ENCODE measurements around the gene NEU4.
A peak's percentile ranks its signal among the peaks of the same experiment; 100 is the strongest.
"Not testable (repeated sequence)": the region's sequence is repeated elsewhere in the genome, so short reads cannot be mapped to it uniquely, and the experiment has no call there.

NEU4 gene

GRCh38 chr2:241818943-241819270 is 9.9 kb downstream of the NEU4 start:
- Mint-ChIP-seq H3K27ac (peak overlapping the region in 1 of 3 experiments; percentile 40), H3K36me3 (ENCODE audit: low read depth) (peaks cover 9% of the 10 kb centered on the region), H3K27me3 (ENCODE audit: low read depth) (peaks cover 10% of the 10 kb centered on the region), H3K9me3 (peaks cover 8% of the 10 kb centered on the region), H3K4me3 (no peak overlapping the region), H3K4me1 (peaks cover 17% of the 10 kb centered on the region)
- no peak for TF ChIP-seq CTCF (IDR thresholded peaks at IDR 0.05; ENCODE audit: unreplicated experiment in 3 of 3)

- H3K4me3 Mint-ChIP-seq; H3K27ac Mint-ChIP-seq; H3K36me3 Mint-ChIP-seq (ENCODE audit: low read depth): not testable (repeated sequence)
- peaks cover 10% of the 10 kb centered on the region for H3K27me3 Mint-ChIP-seq (ENCODE audit: low read depth)
- H3K9me3 Mint-ChIP-seq: peaks cover 14% of the 10 kb centered on the region
- peaks cover 18% of the 10 kb centered on the region for H3K4me1 Mint-ChIP-seq
These were observed 11.1 kb downstream of the NEU4 start for GRCh38 chr2:241819947-241820624.

GRCh38 chr2:241820625-241821384 is 11.8 kb downstream of the NEU4 start:
- Mint-ChIP-seq H3K27ac (no peak overlapping the region), H3K9me3 (peaks cover 18% of the 10 kb centered on the region), H3K36me3 (ENCODE audit: low read depth) (peaks cover 9% of the 10 kb centered on the region), H3K27me3 (ENCODE audit: low read depth) (peaks cover 10% of the 10 kb centered on the region), H3K4me3 (no peak overlapping the region), H3K4me1 (peaks cover 18% of the 10 kb centered on the region)
- TF ChIP-seq CTCF (IDR thresholded peaks at IDR 0.05; ENCODE audit: unreplicated experiment in 3 of 3): no peak

- Mint-ChIP-seq H3K4me3 (no peak overlapping the region), H3K9me3 (peaks cover 26% of the 10 kb centered on the region), H3K4me1 (peaks cover 18% of the 10 kb centered on the region), H3K27me3 (ENCODE audit: low read depth) (peaks cover 13% of the 10 kb centered on the region), H3K27ac (peak overlapping the region in 1 of 3 experiments; percentile 18), H3K36me3 (ENCODE audit: low read depth) (peaks cover 9% of the 10 kb centered on the region)
- no peak for TF ChIP-seq CTCF (IDR thresholded peaks at IDR 0.05; ENCODE audit: unreplicated experiment in 3 of 3)
These were observed 12.7 kb downstream of the NEU4 start for GRCh38 chr2:241821460-241822263.

- Mint-ChIP-seq H3K27ac (peak overlapping the region in 1 of 3 experiments; percentile 39), H3K4me1 (peaks cover 17% of the 10 kb centered on the region), H3K4me3 (no peak overlapping the region), H3K36me3 (ENCODE audit: low read depth) (peaks cover 9% of the 10 kb centered on the region), H3K27me3 (ENCODE audit: low read depth) (peaks cover 15% of the 10 kb centered on the region), H3K9me3 (peaks cover 32% of the 10 kb centered on the region)
- TF ChIP-seq CTCF (IDR thresholded peaks at IDR 0.05; ENCODE audit: unreplicated experiment in 3 of 3): no peak
These were observed 13.3 kb downstream of the NEU4 start for GRCh38 chr2:241822264-241822623.

- Mint-ChIP-seq H3K4me1 (peaks cover 13% of the 10 kb centered on the region), H3K9me3 (peaks cover 43% of the 10 kb centered on the region), H3K27me3 (ENCODE audit: low read depth) (peaks cover 14% of the 10 kb centered on the region), H3K27ac (peak overlapping the region in 1 of 3 experiments; percentile 35)
- H3K36me3 Mint-ChIP-seq (ENCODE audit: low read depth); H3K4me3 Mint-ChIP-seq: not testable (repeated sequence)
These were observed 14.8 kb downstream of the NEU4 start for GRCh38 chr2:241823531-241824437.

Measured in nephron (organoid).